MG63 (cell line): ENCODE results near the gene DLG2. TPM values are rescaled to one million over a fixed set of nuclear protein-coding genes. Genes with fewer than 3 reads are reported as not detected.
"Not testable (repeated sequence)": the region's sequence is repeated elsewhere in the genome, so short reads cannot be mapped to it uniquely, and the experiment has no call there.

ENCODE experiments used
- DNase-seq: peaks from one replicate; pipeline ENCODE4 v3.0.0-alpha.2; 2020
- H3K27me3 ChIP-seq: fragments of 250-450 bp; sonication (Bioruptor Pico); 2 replicates; pipeline ENCODE4 v1.5.1; 2020; ENCODE audit warnings: mild to moderate bottlenecking, moderate library complexity
- H3K36me3 ChIP-seq: fragments of 250-450 bp; sonication (Bioruptor Pico); 2 replicates; pipeline ENCODE4 v1.5.1; 2020; ENCODE audit warnings: mild to moderate bottlenecking, moderate library complexity
- H3K4me3 ChIP-seq: fragments of 250-450 bp; sonication (Bioruptor Pico); 2 replicates; pipeline ENCODE4 v1.5.1; 2020; ENCODE audit warnings: mild to moderate bottlenecking, moderate library complexity
- H3K9me3 ChIP-seq: fragments of 250-450 bp; sonication (Bioruptor Pico); 2 replicates; pipeline ENCODE4 v1.5.1; 2020; ENCODE audit warnings: mild to moderate bottlenecking, moderate library complexity
- total RNA-seq: library from RNA; depleted of rRNA; stranded (reverse); fragments of >200 nt; shearing (Covaris generic); gene quantifications from 2 replicates; pipeline ENCODE4 v1.2.3, GENCODE V29; 2014; ENCODE audit warnings: low replicate concordance

Gene DLG2
- total RNA-seq, 1 experiment from 2014 or later = 0.10 TPM

DNA sequence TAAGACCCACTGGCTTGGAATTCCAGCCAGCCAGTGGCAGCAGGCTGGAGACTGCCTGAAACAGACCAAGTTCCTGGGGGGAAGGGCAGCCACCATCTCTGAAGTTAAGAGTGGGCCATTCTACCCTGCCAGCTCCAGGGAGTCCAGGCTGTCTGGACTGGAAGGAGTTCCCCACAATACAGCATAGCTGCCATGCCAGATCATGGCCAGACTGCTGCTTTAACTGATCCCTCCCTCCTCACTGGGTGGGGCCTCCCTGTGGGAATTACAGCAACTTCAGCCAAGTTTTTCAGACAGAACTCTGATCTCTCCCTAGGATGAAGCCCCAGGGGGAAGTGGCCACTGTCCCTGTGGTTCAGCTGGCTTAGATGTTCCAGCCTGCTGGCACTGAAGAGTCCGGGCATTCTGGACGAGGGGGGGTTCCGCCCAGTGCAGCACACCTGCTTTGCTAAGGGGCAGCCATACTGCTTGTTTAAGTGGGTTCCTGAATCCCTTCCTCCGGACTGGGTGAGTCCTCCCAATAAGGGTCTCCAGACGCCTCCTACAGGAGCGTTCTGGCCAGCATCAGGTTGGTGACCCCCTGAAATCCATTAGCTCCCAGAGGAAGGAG lies 455.4 kb downstream of the DLG2 start:
- no peak for DNase-seq
- Histone ChIP-seq H3K9me3 (no peaks in the 10 kb centered on the region), H3K27me3 (no peaks in the 10 kb centered on the region)

GRCh38 chr11:85170184-85170583 lies 457.0 kb downstream of the DLG2 start:
- DNase-seq = no peak
- Histone ChIP-seq H3K4me3 (no peak overlapping the region), H3K9me3 (no peaks in the 10 kb centered on the region), H3K36me3 (no peaks in the 10 kb centered on the region), H3K27me3 (no peaks in the 10 kb centered on the region)

More for the DNA sequence above, 455.4 kb downstream of the DLG2 start:
- Histone ChIP-seq H3K4me3 (no peak overlapping the region), H3K36me3 (no peaks in the 10 kb centered on the region)

DNA sequence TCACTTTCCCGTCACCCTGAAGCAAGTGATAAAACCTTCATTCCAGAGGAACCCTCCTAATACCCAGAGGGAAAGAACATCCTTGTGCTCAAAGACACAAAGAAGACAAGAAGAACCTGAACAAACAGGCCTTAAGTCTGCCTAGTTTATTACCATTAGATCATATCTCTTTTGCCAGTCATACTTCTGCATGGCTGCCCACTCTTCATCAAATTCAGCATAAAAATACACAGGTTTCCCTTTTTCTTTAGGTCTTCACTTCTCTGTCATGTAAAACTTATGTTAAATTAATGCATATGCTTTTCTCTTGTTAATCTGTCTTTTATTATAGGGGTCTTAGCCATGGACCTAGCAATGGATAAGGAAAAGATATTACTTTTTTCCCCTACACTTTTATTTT lies 459.7 kb downstream of the DLG2 start:
- no peaks in the 10 kb centered on the region for H3K36me3 ChIP-seq
- no peaks in the 10 kb centered on the region for H3K9me3 ChIP-seq
- H3K4me3 ChIP-seq = no peak overlapping the region
- no peaks in the 10 kb centered on the region for H3K27me3 ChIP-seq
- DNase-seq = no peak

- no peaks in the 10 kb centered on the region for H3K36me3 ChIP-seq
- no peak for DNase-seq
These were observed 460.1 kb downstream of the DLG2 start for GRCh38 chr11:85167038-85167437.

DNA sequence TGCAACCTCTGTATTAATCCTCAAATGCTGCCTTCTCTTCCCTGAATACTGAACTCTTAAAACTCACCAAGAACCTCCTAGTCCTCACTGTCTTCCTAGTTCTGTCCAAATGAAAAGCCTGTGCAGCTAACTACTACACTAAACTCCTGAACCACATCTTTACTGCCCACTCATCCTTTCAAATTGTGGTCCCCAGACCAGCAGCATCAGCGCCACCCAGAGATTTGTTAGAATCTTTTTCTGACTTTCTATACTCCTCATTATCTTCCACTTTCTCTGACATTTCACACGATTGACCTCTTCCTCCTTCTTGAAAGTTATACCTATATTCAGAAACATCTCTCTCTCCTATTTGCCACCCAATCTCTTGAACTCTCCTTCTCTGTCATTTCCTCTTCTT lies 461.3 kb downstream of the DLG2 start:
- H3K27me3 ChIP-seq = no peaks in the 10 kb centered on the region
- H3K36me3 ChIP-seq = no peaks in the 10 kb centered on the region
- no peaks in the 10 kb centered on the region for H3K9me3 ChIP-seq
- no peak overlapping the region for H3K4me3 ChIP-seq
- DNase-seq = no peak

More at GRCh38 chr11:85167038-85167437, 460.1 kb downstream of the DLG2 start:
- H3K4me3 ChIP-seq = no peak overlapping the region
- H3K27me3 ChIP-seq = no peaks in the 10 kb centered on the region
- H3K9me3 ChIP-seq = no peaks in the 10 kb centered on the region

DNA sequence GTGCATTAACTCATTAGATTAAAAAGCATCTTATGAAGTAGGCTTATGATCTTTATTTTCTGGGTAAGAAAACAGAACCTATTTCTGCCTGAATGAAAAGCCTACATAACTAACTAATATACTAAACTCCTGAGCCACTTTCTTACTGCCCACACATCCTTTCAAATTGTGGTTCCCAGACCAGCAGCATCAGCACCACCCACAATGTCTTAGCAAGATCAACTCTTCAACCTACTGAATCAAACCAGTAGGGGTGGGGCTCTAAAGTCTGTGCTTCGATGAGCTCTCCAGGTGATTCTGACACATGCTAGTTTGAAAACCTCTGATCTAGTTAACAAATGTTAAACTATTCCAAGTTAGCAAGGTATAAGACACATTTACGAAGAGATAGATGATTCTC lies 462.4 kb downstream of the DLG2 start:
- Histone ChIP-seq H3K4me3 (no peak overlapping the region), H3K36me3 (no peaks in the 10 kb centered on the region), H3K27me3 (no peaks in the 10 kb centered on the region), H3K9me3 (no peaks in the 10 kb centered on the region)
- DNase-seq = no peak

GRCh38 chr11:85154294-85154693 lies 472.9 kb downstream of the DLG2 start:
- DNase-seq = no peak
- no peak overlapping the region for H3K4me3 ChIP-seq
- H3K36me3 ChIP-seq = no peaks in the 10 kb centered on the region
- H3K9me3 ChIP-seq = no peaks in the 10 kb centered on the region
- H3K27me3 ChIP-seq = no peaks in the 10 kb centered on the region

DNA sequence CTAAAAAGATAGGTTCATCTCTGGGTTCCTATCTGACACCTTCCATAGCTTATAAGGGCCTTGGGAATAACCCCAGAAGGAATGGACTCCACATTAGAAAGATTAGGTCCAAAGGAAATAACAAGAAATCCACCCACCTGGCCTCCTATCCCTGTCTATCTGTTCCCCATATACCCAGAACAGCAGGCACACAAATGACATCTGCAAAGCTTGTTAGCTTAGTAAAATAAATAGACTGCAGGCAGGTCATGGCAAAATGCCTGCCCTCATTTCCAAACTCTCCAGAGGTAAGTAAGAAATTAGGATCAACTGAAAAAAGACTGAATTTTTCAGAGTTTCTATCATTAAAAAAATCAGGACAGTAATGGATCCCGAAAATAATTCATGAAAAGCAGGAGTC lies 489.5 kb downstream of the DLG2 start:
- H3K36me3 ChIP-seq = no peaks in the 10 kb centered on the region
- DNase-seq = no peak
- no peaks in the 10 kb centered on the region for H3K27me3 ChIP-seq
- no peaks in the 10 kb centered on the region for H3K9me3 ChIP-seq
- no peak overlapping the region for H3K4me3 ChIP-seq

- Histone ChIP-seq H3K36me3 (no peaks in the 10 kb centered on the region), H3K4me3 (no peak overlapping the region), H3K9me3 (no peaks in the 10 kb centered on the region), H3K27me3 (no peaks in the 10 kb centered on the region)
- DNase-seq = no peak
These were observed 493.5 kb downstream of the DLG2 start for GRCh38 chr11:85133636-85134035.

GRCh38 chr11:85132851-85133585 lies 494.1 kb downstream of the DLG2 start:
- no peak for DNase-seq
- Histone ChIP-seq H3K4me3 (no peak overlapping the region), H3K27me3 (no peaks in the 10 kb centered on the region), H3K9me3 (no peaks in the 10 kb centered on the region), H3K36me3 (no peaks in the 10 kb centered on the region)

- Histone ChIP-seq H3K36me3 (no peaks in the 10 kb centered on the region), H3K4me3 (no peak overlapping the region), H3K9me3 (no peaks in the 10 kb centered on the region), H3K27me3 (no peaks in the 10 kb centered on the region)
- no peak for DNase-seq
These were observed 499.8 kb downstream of the DLG2 start for GRCh38 chr11:85127349-85127748.

GRCh38 chr11:85123752-85124231 lies 503.4 kb downstream of the DLG2 start:
- no peak for DNase-seq
- 0 out of 2 replicates have a peak, but pooled peaks cover 2% of the 10 kb centered on the region for H3K27me3 ChIP-seq
- H3K9me3 ChIP-seq = no peaks in the 10 kb centered on the region
- H3K36me3 ChIP-seq = no peaks in the 10 kb centered on the region
- H3K4me3 ChIP-seq = no peak overlapping the region

GRCh38 chr11:85118151-85118550 lies 509.0 kb downstream of the DLG2 start:
- H3K27me3 ChIP-seq = 0 out of 2 replicates have a peak, but pooled peaks cover 2% of the 10 kb centered on the region
- no peak overlapping the region for H3K4me3 ChIP-seq
- no peaks in the 10 kb centered on the region for H3K36me3 ChIP-seq
- H3K9me3 ChIP-seq = no peaks in the 10 kb centered on the region
- no peak for DNase-seq

DNA sequence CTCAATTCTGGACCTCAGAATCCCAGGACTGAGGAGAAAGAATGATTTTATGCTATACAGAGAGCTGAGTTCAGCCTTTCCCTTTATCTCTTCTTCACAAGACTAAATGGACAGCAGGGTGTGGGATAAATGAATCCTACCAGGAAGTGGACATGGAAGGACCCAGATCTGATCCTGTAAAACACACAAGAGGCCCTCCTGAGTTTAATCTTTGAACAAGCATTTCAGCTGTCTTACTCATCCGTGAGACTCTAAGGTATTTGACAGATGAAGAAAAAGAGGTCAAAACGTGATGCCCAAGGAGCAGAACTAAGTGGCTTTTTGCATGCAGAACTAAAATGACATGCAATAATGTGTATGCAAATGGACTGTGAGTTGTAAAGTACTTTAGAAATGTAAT lies 511.3 kb downstream of the DLG2 start:
- Histone ChIP-seq H3K9me3 (no peaks in the 10 kb centered on the region), H3K27me3 (0 out of 2 replicates have a peak, but pooled peaks cover 2% of the 10 kb centered on the region), H3K4me3 (no peak overlapping the region), H3K36me3 (no peaks in the 10 kb centered on the region)
- no peak for DNase-seq

DNA sequence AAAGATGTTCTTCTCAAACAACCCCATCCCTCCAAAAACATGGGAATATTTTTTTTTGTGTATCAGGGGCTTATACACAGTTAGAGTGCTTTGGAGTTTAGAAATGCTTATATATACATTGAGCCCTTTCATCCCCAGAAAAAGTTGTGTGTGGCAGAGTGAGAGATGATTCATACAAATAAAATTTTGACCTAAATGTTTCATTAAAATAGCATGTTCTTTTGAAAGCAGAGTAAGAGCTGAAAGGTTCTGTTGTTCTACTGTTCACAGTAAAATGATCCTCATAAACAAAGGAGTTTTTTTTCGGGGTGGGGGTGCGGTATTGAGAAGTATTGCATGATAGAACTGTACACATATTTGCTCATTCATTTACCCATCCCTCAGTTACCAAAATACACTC lies 512.4 kb downstream of the DLG2 start:
- Histone ChIP-seq H3K36me3 (no peaks in the 10 kb centered on the region), H3K27me3 (0 out of 2 replicates have a peak, but pooled peaks cover 2% of the 10 kb centered on the region), H3K4me3 (no peak overlapping the region), H3K9me3 (no peaks in the 10 kb centered on the region)
- DNase-seq = no peak

DNA sequence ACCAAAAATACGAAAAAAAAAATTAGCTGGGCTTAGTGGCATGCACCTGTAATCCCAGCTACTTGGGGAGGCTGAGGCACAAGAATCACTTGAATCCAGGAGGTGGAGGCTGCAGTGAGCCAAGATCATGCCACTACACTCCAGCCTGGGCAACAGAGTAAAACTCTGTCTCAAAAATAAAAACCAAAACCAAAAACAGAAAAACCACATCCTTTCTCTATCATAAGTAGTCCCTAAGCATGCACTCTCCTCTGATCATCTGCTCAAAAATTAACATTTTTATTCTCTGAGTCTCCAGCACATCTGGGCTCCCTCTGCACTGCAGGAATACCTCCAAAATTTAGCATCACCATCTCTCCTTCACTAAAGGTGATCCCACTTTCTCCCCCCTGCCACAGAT lies 516.9 kb downstream of the DLG2 start:
- H3K4me3 ChIP-seq, DNase-seq, H3K36me3 ChIP-seq, H3K9me3 ChIP-seq, H3K27me3 ChIP-seq: not testable (repeated sequence)

DNA sequence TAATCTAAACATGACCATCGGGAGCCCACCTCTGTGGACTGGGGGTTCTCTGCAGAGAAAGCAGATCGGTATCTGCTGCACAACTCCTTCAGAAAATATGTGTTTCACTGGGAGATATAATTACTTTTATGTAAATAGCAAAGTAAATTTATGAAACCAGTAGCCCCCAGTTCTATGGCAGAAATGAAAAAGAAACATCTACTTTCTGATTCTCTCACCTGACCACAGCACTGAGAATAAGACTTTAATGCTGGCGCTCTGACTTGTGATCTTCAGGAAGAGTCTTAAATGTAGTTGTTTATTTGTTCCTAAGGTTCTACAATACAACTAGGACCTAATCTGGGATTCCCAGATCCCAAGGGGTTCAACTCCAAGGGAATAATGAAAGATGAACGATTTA lies 518.0 kb downstream of the DLG2 start:
- no peak overlapping the region for H3K4me3 ChIP-seq

GRCh38 chr11:85105868-85106267 lies 521.3 kb downstream of the DLG2 start:
- H3K9me3 ChIP-seq = no peaks in the 10 kb centered on the region

More for the DNA sequence above, 518.0 kb downstream of the DLG2 start:
- Histone ChIP-seq H3K27me3 (no peaks in the 10 kb centered on the region), H3K36me3 (no peaks in the 10 kb centered on the region), H3K9me3 (no peaks in the 10 kb centered on the region)
- no peak for DNase-seq

More at GRCh38 chr11:85105868-85106267, 521.3 kb downstream of the DLG2 start:
- Histone ChIP-seq H3K36me3 (no peaks in the 10 kb centered on the region), H3K27me3 (no peaks in the 10 kb centered on the region; the same call in 1 of the 2 replicates), H3K4me3 (no peak overlapping the region)
- DNase-seq = no peak
